AG09309 (cell line): ENCODE data around the gene CHTOP.

Experiments used
- DNase-seq: peaks from one replicate; pipeline ENCODE4 v3.0.0-alpha.2; 2010; ENCODE audit warnings: low read depth
- H3K4me3 ChIP-seq: 2 replicates; pipeline ENCODE4 v1.5.1; 2011; ENCODE audit warnings: mild to moderate bottlenecking, low read depth, low read length, moderate library complexity; ENCODE audit not compliant: control insufficient read depth
- CTCF ChIP-seq: IDR thresholded peaks from 2 replicates; pipeline ENCODE4 v1.5.1; 2011; ENCODE audit warnings: mild to moderate bottlenecking, low read depth, low read length, inconsistent platforms; ENCODE audit not compliant: insufficient read depth, control insufficient read depth; ENCODE audit errors: missing control alignments

CHTOP gene

GRCh38 chr1:153597206-153597605, 36.7 kb upstream of the CHTOP start:
- no peak overlapping the region for H3K4me3 ChIP-seq
- no peak for DNase-seq
- no peak for TF ChIP-seq CTCF

GRCh38 chr1:153598309-153599172, 35.3 kb upstream of the CHTOP start:
- no peak overlapping the region for H3K4me3 ChIP-seq
- no peak for TF ChIP-seq CTCF
- no peak for DNase-seq

- TF ChIP-seq CTCF, result no peak
- no peak for DNase-seq
- H3K4me3 ChIP-seq, result no peak overlapping the region
Measured at GRCh38 chr1:153599847-153600246, 34.0 kb upstream of the CHTOP start.

- DNase-seq, result no peak
- no peak overlapping the region for H3K4me3 ChIP-seq
- TF ChIP-seq CTCF, result no peak
Measured at GRCh38 chr1:153602749-153603148, 31.1 kb upstream of the CHTOP start.

GRCh38 chr1:153606194-153606593, 27.7 kb upstream of the CHTOP start:
- DNase-seq, result no peak
- TF ChIP-seq CTCF, result no peak
- H3K4me3 ChIP-seq, result no peak overlapping the region

- DNase-seq, result no peak
- no peak overlapping the region for H3K4me3 ChIP-seq
- no peak for TF ChIP-seq CTCF
Measured at GRCh38 chr1:153607381-153607780, 26.5 kb upstream of the CHTOP start.

- peak overlapping the region; percentile 35 for H3K4me3 ChIP-seq
- TF ChIP-seq CTCF, result no peak
Measured at GRCh38 chr1:153608089-153608682, 25.7 kb upstream of the CHTOP start.

More at GRCh38 chr1:153608089-153608682, 25.7 kb upstream of the CHTOP start:
- no peak for DNase-seq
